HepG2 (cell line): ENCODE measurements around the gene OTOG. TPM values are rescaled to one million over a fixed set of nuclear protein-coding genes. Genes with fewer than 3 reads are reported as not detected.

ENCODE experiments used
- ATRX ChIP-seq: sonication (generic); formaldehyde crosslinking; IDR thresholded peaks from 2 replicates; pipeline ENCODE4 v1.4.0; 2020; ENCODE audit warnings: missing genetic modification reagents, borderline replicate concordance
- HHEX ChIP-seq: IDR thresholded peaks from 2 replicates; pipeline ENCODE4 v1.6.1; 2016; ENCODE audit warnings: control low read depth
- NCOA5 ChIP-seq: sonication (generic); formaldehyde crosslinking; IDR thresholded peaks from 2 replicates; pipeline ENCODE4 v1.4.0; 2020; ENCODE audit warnings: missing genetic modification reagents
- ZNF253 ChIP-seq: sonication (generic); formaldehyde crosslinking; IDR thresholded peaks from 2 replicates; pipeline ENCODE4 v1.8.0; 2022; ENCODE audit warnings: mild to moderate bottlenecking, missing genetic modification reagents, borderline replicate concordance
- polyA plus RNA-seq, 8 experiments: library from polyadenylated mRNA; depleted of rRNA in 3 of 8; stranded (reverse) in 7 of 8; unstranded in 1 of 8; fragments of >200 nt; fragmentation: Illumina TruSeq in 4 of 8; extraction: Trizol in 4 of 8; gene quantifications; 2 replicates each; pipeline versions ENCODE4 v1.2.1 to v1.2.3, GENCODE V29; 2011 to 2016; ENCODE audit warnings: low read depth in 4 of 8, missing spikeins in 1 of 8, mixed read lengths in 1 of 8; ENCODE audit not compliant: insufficient read depth in 1 of 8
- total RNA-seq, 5 experiments: library from RNA; depleted of rRNA; stranded (reverse); fragments of >200 nt; fragmentation: Illumina TruSeq; extraction: Trizol; gene quantifications; 2 replicates each; pipeline ENCODE4 v1.2.3, GENCODE V29; 2016; ENCODE audit warnings: low read depth in 1 of 5
- TF ChIP-seq, protein P1 (sequence below): sonication (generic); formaldehyde crosslinking; IDR thresholded peaks from 2 replicates; pipeline ENCODE4 v1.4.0; 2020; ENCODE audit warnings: mild to moderate bottlenecking, missing genetic modification reagents, borderline replicate concordance
- TF ChIP-seq, protein P2 (sequence below): sonication (generic); formaldehyde crosslinking; conservative IDR thresholded peaks from 2 replicates; pipeline ENCODE4 v1.4.0; 2020; ENCODE audit warnings: mild to moderate bottlenecking, missing genetic modification reagents, moderate library complexity
- TF ChIP-seq, protein P3 (sequence below): sonication (generic); formaldehyde crosslinking; IDR thresholded peaks from 2 replicates; pipeline ENCODE4 v1.4.0; 2020; ENCODE audit warnings: missing genetic modification reagents

OTOG gene
- total and polyA plus RNA-seq, 2 of the 13 experiments (the other 11 are each of a cell fraction or from before 2014, with no cell fraction given), result not detected

DNA sequence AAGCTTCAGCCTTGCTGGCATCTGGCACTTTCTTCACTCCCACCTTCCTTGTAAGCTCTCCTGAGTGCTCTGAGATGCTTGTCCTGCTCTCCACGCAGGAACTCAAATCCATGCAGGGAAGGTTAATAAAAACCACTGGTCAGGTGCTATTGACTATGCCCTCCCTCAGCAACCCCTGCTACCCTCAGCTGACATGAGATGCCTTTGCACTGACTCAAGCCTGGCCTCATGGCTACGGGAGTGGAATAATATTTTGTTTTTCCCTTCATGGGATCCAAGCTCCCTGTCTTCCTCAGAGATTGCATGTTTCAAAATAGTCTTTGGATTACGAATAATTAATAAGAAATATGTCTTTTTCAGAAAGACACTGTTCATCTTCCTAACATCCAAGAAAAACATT lies 38.8 kb upstream of the OTOG start (continued):
- TF ChIP-seq, protein P1, sequence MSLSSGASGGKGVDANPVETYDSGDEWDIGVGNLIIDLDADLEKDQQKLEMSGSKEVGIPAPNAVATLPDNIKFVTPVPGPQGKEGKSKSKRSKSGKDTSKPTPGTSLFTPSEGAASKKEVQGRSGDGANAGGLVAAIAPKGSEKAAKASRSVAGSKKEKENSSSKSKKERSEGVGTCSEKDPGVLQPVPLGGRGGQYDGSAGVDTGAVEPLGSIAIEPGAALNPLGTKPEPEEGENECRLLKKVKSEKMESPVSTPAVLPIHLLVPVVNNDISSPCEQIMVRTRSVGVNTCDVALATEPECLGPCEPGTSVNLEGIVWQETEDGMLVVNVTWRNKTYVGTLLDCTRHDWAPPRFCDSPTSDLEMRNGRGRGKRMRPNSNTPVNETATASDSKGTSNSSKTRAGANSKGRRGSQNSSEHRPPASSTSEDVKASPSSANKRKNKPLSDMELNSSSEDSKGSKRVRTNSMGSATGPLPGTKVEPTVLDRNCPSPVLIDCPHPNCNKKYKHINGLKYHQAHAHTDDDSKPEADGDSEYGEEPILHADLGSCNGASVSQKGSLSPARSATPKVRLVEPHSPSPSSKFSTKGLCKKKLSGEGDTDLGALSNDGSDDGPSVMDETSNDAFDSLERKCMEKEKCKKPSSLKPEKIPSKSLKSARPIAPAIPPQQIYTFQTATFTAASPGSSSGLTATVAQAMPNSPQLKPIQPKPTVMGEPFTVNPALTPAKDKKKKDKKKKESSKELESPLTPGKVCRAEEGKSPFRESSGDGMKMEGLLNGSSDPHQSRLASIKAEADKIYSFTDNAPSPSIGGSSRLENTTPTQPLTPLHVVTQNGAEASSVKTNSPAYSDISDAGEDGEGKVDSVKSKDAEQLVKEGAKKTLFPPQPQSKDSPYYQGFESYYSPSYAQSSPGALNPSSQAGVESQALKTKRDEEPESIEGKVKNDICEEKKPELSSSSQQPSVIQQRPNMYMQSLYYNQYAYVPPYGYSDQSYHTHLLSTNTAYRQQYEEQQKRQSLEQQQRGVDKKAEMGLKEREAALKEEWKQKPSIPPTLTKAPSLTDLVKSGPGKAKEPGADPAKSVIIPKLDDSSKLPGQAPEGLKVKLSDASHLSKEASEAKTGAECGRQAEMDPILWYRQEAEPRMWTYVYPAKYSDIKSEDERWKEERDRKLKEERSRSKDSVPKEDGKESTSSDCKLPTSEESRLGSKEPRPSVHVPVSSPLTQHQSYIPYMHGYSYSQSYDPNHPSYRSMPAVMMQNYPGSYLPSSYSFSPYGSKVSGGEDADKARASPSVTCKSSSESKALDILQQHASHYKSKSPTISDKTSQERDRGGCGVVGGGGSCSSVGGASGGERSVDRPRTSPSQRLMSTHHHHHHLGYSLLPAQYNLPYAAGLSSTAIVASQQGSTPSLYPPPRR (CRISPR knock-in tag), result no peak
- TF ChIP-seq, protein P2, sequence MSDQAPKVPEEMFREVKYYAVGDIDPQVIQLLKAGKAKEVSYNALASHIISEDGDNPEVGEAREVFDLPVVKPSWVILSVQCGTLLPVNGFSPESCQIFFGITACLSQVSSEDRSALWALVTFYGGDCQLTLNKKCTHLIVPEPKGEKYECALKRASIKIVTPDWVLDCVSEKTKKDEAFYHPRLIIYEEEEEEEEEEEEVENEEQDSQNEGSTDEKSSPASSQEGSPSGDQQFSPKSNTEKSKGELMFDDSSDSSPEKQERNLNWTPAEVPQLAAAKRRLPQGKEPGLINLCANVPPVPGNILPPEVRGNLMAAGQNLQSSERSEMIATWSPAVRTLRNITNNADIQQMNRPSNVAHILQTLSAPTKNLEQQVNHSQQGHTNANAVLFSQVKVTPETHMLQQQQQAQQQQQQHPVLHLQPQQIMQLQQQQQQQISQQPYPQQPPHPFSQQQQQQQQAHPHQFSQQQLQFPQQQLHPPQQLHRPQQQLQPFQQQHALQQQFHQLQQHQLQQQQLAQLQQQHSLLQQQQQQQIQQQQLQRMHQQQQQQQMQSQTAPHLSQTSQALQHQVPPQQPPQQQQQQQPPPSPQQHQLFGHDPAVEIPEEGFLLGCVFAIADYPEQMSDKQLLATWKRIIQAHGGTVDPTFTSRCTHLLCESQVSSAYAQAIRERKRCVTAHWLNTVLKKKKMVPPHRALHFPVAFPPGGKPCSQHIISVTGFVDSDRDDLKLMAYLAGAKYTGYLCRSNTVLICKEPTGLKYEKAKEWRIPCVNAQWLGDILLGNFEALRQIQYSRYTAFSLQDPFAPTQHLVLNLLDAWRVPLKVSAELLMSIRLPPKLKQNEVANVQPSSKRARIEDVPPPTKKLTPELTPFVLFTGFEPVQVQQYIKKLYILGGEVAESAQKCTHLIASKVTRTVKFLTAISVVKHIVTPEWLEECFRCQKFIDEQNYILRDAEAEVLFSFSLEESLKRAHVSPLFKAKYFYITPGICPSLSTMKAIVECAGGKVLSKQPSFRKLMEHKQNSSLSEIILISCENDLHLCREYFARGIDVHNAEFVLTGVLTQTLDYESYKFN (CRISPR knock-in tag), result no peak
- no peak for TF ChIP-seq ATRX (CRISPR knock-in tag)
- TF ChIP-seq HHEX (CRISPR knock-in tag), result no peak
- TF ChIP-seq NCOA5, result no peak
- TF ChIP-seq, protein P3, sequence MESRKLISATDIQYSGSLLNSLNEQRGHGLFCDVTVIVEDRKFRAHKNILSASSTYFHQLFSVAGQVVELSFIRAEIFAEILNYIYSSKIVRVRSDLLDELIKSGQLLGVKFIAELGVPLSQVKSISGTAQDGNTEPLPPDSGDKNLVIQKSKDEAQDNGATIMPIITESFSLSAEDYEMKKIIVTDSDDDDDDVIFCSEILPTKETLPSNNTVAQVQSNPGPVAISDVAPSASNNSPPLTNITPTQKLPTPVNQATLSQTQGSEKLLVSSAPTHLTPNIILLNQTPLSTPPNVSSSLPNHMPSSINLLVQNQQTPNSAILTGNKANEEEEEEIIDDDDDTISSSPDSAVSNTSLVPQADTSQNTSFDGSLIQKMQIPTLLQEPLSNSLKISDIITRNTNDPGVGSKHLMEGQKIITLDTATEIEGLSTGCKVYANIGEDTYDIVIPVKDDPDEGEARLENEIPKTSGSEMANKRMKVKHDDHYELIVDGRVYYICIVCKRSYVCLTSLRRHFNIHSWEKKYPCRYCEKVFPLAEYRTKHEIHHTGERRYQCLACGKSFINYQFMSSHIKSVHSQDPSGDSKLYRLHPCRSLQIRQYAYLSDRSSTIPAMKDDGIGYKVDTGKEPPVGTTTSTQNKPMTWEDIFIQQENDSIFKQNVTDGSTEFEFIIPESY (CRISPR knock-in tag), result no peak
- no peak for TF ChIP-seq ZNF253 (CRISPR knock-in tag)
- TF ChIP-seq, all 625 proteins: peak for 0
